Neural cell (in vitro differentiated cells): ENCODE results near the gene RXRB. TPM values are rescaled to one million over a fixed set of nuclear protein-coding genes. Genes with fewer than 3 reads are reported as not detected.

Source experiments
- H2AFZ ChIP-seq: fragments of 200-600, 300-800 bp; sonication (generic), shearing (Covaris generic); 2 replicates; pipeline ENCODE4 v1.6.0; 2014; ENCODE audit warnings: low read depth, mild to moderate bottlenecking, antibody characterized with exemption, low read length, moderate library complexity
- H3F3A ChIP-seq: fragments of 200-600 bp; shearing (Covaris generic); 2 replicates; pipeline ENCODE4 v1.6.1; 2016; ENCODE audit warnings: mild to moderate bottlenecking, moderate library complexity, mixed read lengths, antibody characterized with exemption, low read length; ENCODE audit not compliant: insufficient read depth, poor library complexity, severe bottlenecking
- H3K27ac ChIP-seq: fragments of 200-600, 300-800 bp; sonication (generic), shearing (Covaris generic); 2 replicates; pipeline ENCODE4 v1.5.1; 2014; ENCODE audit warnings: mild to moderate bottlenecking, low read length, moderate library complexity
- H3K27me3 ChIP-seq: fragments of 300-800, 200-600 bp; sonication (generic), shearing (Covaris generic); 2 replicates; pipeline ENCODE4 v1.6.0; 2014; ENCODE audit warnings: mild to moderate bottlenecking, low read depth, low read length, moderate library complexity; ENCODE audit not compliant: insufficient read depth
- H3K36me3 ChIP-seq: fragments of 300-800, 200-600 bp; sonication (generic), shearing (Covaris generic); 2 replicates; pipeline ENCODE4 v1.5.1; 2014; ENCODE audit warnings: mild to moderate bottlenecking, antibody characterized with exemption, low read length, moderate library complexity; ENCODE audit not compliant: insufficient read depth
- H3K4me2 ChIP-seq: fragments of 300-800, 200-600 bp; sonication (generic), shearing (Covaris generic); 2 replicates; pipeline ENCODE4 v1.6.0; 2014; ENCODE audit warnings: mild to moderate bottlenecking, low read length
- H3K4me3 ChIP-seq: fragments of 300-800, 200-600 bp; sonication (generic), shearing (Covaris generic); 2 replicates; pipeline ENCODE4 v1.5.1; 2014; ENCODE audit warnings: mild to moderate bottlenecking, low read length, moderate library complexity
- H3K79me2 ChIP-seq: fragments of 200-600 bp; shearing (Covaris generic); replicated peaks from 2 replicates; pipeline ENCODE4 v1.6.0; 2014; ENCODE audit warnings: mild to moderate bottlenecking, low read length, moderate library complexity; ENCODE audit not compliant: insufficient read depth
- H3K9ac ChIP-seq: fragments of 300-800, 200-600 bp; sonication (generic), shearing (Covaris generic); 2 replicates; pipeline ENCODE4 v1.6.1; 2016; ENCODE audit warnings: mild to moderate bottlenecking, low read length, mixed read lengths
- H3K9me2 ChIP-seq: fragments of 200-600 bp; shearing (Covaris generic); 2 replicates; pipeline ENCODE4 v1.6.1; 2016; ENCODE audit warnings: mild to moderate bottlenecking, low read length, mixed read lengths; ENCODE audit not compliant: insufficient read depth
- H3K9me3 ChIP-seq: fragments of 200-600, 300-800 bp; sonication (generic), shearing (Covaris generic); 2 replicates; pipeline ENCODE4 v1.6.1; 2016; ENCODE audit warnings: mild to moderate bottlenecking, mixed run types, low read length, moderate library complexity, mixed read lengths
- H4K20me1 ChIP-seq: fragments of 200-600 bp; shearing (Covaris generic); 2 replicates; pipeline ENCODE4 v1.6.1; 2016; ENCODE audit warnings: mild to moderate bottlenecking, mixed run types; ENCODE audit not compliant: insufficient read depth
- CTCF ChIP-seq: fragments of 450-650 bp; IDR thresholded peaks from 2 replicates; pipeline ENCODE4 v1.5.1; 2014; ENCODE audit warnings: antibody characterized with exemption, mild to moderate bottlenecking, moderate library complexity; ENCODE audit not compliant: poor library complexity, severe bottlenecking
- EP300 ChIP-seq: fragments of 450-650 bp; conservative IDR thresholded peaks from 2 replicates; pipeline ENCODE4 v1.6.1; 2014; ENCODE audit warnings: antibody characterized with exemption, mild to moderate bottlenecking, moderate library complexity; ENCODE audit not compliant: poor library complexity, severe bottlenecking
- EZH2 ChIP-seq: fragments of 200-600, 300-800 bp; shearing (Covaris generic), sonication (generic); IDR thresholded peaks from 2 replicates; pipeline ENCODE4 v1.6.1; 2014; ENCODE audit warnings: antibody characterized with exemption, low read length, borderline replicate concordance, mild to moderate bottlenecking; ENCODE audit not compliant: insufficient read depth, poor library complexity, severe bottlenecking
- MXI1 ChIP-seq: fragments of 450-650 bp; conservative IDR thresholded peaks from 2 replicates; pipeline ENCODE4 v1.6.1; 2014; ENCODE audit warnings: antibody characterized with exemption, mild to moderate bottlenecking; ENCODE audit not compliant: poor library complexity, severe bottlenecking
- POLR2AphosphoS5 ChIP-seq: IDR thresholded peaks from 2 replicates; pipeline ENCODE4 v1.6.1; 2012
- RAD21 ChIP-seq: fragments of 450-650 bp; conservative IDR thresholded peaks from 2 replicates; pipeline ENCODE4 v1.6.1; 2014; ENCODE audit warnings: antibody characterized with exemption, mild to moderate bottlenecking, moderate library complexity
- REST ChIP-seq: IDR thresholded peaks from 2 replicates; pipeline ENCODE4 v1.6.1; 2012; ENCODE audit warnings: borderline replicate concordance
- SMC3 ChIP-seq: fragments of 450-650 bp; conservative IDR thresholded peaks from 2 replicates; pipeline ENCODE4 v1.6.1; 2014; ENCODE audit warnings: antibody characterized with exemption, mild to moderate bottlenecking, moderate library complexity; ENCODE audit not compliant: poor library complexity
- TAF1 ChIP-seq: IDR thresholded peaks from 2 replicates; pipeline ENCODE4 v1.6.1; 2012; ENCODE audit warnings: low read depth
- polyA plus RNA-seq: library from polyadenylated mRNA; depleted of rRNA; stranded (reverse); fragments of >200 nt; gene quantifications from 2 replicates; pipeline ENCODE4 v1.2.3, GENCODE V29; 2014

RXRB gene
- polyA plus RNA-seq, 1 donor from 2014 or later, result 60.7 TPM

- no peaks in the 10 kb centered on the region for H3K36me3 ChIP-seq
- H3K9me3 ChIP-seq, result no peaks in the 10 kb centered on the region
- H3K27me3 ChIP-seq, result no peaks in the 10 kb centered on the region
- no peak overlapping the region for H2AFZ ChIP-seq
- no peaks in the 10 kb centered on the region for H3K9me2 ChIP-seq
- no peak overlapping the region for H3K27ac ChIP-seq
- H3K9ac ChIP-seq, result no peak overlapping the region
- TF ChIP-seq REST (no peak), MXI1 (no peak), TAF1 (no peak), SMC3 (no peak), CTCF (no peak), EZH2 (no peak), RAD21 (no peak), EP300 (no peak), POLR2AphosphoS5 (no peak)
- no peaks in the 10 kb centered on the region for H3F3A ChIP-seq
- no peak overlapping the region for H3K4me2 ChIP-seq
- H4K20me1 ChIP-seq, result no peaks in the 10 kb centered on the region
- H3K4me3 ChIP-seq, result no peak overlapping the region
- H3K79me2 ChIP-seq, result no peaks in the 10 kb centered on the region
Observed at GRCh38 chr6:33169291-33170175, 30.9 kb downstream of the RXRB start.

GRCh38 chr6:33168639-33169038, 31.8 kb downstream of the RXRB start:
- Histone ChIP-seq H3K4me2 (no peak overlapping the region), H3K9me3 (no peaks in the 10 kb centered on the region), H3K27me3 (no peaks in the 10 kb centered on the region), H3K36me3 (no peaks in the 10 kb centered on the region), H3K4me3 (no peak overlapping the region), H3K79me2 (no peaks in the 10 kb centered on the region), H2AFZ (no peak overlapping the region), H3F3A (no peaks in the 10 kb centered on the region), H3K27ac (no peak overlapping the region), H4K20me1 (no peaks in the 10 kb centered on the region), H3K9ac (no peak overlapping the region), H3K9me2 (no peaks in the 10 kb centered on the region)
- TF ChIP-seq REST (no peak), SMC3 (no peak), RAD21 (no peak), MXI1 (no peak), POLR2AphosphoS5 (no peak), EP300 (no peak)
